ENCODE results near the gene CLIP1.

DNA sequence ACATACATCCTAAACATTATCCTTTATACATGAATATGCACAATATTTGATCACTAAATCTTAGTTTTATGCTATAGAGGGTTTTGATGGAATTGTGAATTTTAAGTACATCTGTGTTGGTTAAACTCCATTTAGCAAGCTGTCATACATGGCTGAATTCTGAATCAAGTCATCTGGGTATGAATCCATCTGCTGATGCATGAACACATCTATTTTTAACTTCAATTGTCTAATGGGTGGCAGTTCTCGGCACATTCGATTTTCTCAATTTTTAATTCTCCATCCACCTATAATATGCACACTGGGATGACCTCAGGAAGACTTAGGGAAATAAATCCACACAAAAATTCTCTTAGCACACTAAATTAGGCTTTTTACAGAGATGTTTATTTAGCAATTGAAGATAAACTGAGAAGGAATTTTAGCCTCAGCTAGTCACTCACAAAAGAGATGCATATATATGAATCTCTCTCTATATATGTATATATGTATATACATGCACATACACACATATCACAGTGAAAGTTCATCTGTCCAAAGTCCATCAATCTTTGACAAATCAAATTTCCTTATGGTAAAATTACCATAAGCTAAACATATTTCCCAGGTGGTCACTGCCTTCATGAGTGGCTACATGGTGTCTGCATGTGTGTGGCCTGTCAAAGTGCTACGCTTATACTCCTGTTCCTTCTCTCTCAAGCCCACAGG is 111.7 kb downstream of the CLIP1 start:
- TF ChIP-seq, protein P1, sequence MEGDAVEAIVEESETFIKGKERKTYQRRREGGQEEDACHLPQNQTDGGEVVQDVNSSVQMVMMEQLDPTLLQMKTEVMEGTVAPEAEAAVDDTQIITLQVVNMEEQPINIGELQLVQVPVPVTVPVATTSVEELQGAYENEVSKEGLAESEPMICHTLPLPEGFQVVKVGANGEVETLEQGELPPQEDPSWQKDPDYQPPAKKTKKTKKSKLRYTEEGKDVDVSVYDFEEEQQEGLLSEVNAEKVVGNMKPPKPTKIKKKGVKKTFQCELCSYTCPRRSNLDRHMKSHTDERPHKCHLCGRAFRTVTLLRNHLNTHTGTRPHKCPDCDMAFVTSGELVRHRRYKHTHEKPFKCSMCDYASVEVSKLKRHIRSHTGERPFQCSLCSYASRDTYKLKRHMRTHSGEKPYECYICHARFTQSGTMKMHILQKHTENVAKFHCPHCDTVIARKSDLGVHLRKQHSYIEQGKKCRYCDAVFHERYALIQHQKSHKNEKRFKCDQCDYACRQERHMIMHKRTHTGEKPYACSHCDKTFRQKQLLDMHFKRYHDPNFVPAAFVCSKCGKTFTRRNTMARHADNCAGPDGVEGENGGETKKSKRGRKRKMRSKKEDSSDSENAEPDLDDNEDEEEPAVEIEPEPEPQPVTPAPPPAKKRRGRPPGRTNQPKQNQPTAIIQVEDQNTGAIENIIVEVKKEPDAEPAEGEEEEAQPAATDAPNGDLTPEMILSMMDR (conservative IDR thresholded peaks at IDR 0.05; ENCODE audit: low read depth, low read length), result no peak
- TF ChIP-seq SMC3 (IDR thresholded peaks at IDR 0.05; ENCODE audit: low read depth, low read length), result no peak

Measured in IMR-90 (cell line).